ENCODE data around the gene PAN2. TPM values are rescaled to one million over a fixed set of nuclear protein-coding genes. Genes with fewer than 3 reads are reported as not detected.
A peak's percentile ranks its signal among the peaks of the same experiment; 100 is the strongest.

PAN2 gene
- total and polyA plus RNA-seq, 10 of the 15 experiments (the other 5 are each of a cell fraction or from before 2014, with no cell fraction given), result 14.4 to 61.8 (median 34.9) TPM

DNA sequence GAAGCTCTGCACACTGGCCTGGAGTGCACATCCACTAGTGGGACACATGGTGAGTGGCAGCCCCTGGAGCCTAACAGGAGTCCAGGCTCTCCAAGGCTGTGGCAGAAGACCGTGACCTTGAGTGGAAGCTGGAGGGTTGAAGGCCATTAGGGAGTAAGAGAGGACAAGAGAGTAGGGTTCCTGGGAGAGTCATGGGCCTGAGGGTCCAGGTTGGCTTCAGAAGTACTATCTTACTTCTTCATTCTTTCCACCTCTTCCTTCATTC is 5.3 kb upstream of the PAN2 start:
- TF ChIP-seq LARP7 (IDR thresholded peaks at IDR 0.05) (peak; percentile 29; the same call in 1 of the 2 replicates), MTA2 (IDR thresholded peaks at IDR 0.05; ENCODE audit: low read depth) (no peak), GATAD2B (conservative IDR thresholded peaks at IDR 0.05; ENCODE audit: low read depth) (no peak)
- TF ChIP-seq, protein P1, sequence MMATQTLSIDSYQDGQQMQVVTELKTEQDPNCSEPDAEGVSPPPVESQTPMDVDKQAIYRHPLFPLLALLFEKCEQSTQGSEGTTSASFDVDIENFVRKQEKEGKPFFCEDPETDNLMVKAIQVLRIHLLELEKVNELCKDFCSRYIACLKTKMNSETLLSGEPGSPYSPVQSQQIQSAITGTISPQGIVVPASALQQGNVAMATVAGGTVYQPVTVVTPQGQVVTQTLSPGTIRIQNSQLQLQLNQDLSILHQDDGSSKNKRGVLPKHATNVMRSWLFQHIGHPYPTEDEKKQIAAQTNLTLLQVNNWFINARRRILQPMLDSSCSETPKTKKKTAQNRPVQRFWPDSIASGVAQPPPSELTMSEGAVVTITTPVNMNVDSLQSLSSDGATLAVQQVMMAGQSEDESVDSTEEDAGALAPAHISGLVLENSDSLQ (IDR thresholded peaks at IDR 0.05), result peak; percentile 60
- TF ChIP-seq, protein P2, sequence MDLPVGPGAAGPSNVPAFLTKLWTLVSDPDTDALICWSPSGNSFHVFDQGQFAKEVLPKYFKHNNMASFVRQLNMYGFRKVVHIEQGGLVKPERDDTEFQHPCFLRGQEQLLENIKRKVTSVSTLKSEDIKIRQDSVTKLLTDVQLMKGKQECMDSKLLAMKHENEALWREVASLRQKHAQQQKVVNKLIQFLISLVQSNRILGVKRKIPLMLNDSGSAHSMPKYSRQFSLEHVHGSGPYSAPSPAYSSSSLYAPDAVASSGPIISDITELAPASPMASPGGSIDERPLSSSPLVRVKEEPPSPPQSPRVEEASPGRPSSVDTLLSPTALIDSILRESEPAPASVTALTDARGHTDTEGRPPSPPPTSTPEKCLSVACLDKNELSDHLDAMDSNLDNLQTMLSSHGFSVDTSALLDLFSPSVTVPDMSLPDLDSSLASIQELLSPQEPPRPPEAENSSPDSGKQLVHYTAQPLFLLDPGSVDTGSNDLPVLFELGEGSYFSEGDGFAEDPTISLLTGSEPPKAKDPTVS (IDR thresholded peaks at IDR 0.05; ENCODE audit: low read depth, low read length), result no peak
- FAIRE-seq (no peak), ATAC-seq (no peak), DNase-seq (ENCODE audit: low read depth, low spot score) (no peak)
- Histone ChIP-seq H3K9me3 (replicated peaks; ENCODE audit: control insufficient read depth, insufficient read depth, low read length) (no peaks in the 10 kb centered on the region), H2AFZ (ENCODE audit: control insufficient read depth, low read depth, low read length) (peak overlapping the region; percentile 72; the same call in 1 of the 2 replicates), H4K20me1 (ENCODE audit: control insufficient read depth, insufficient read depth) (no peaks in the 10 kb centered on the region), H3K27me3 (replicated peaks in 1 of 2; ENCODE audit: control insufficient read depth in 2 of 2, insufficient read depth in 2 of 2, low read length in 1 of 2) (no peaks in the 10 kb centered on the region), H3K36me3 (ENCODE audit: control insufficient read depth in 2 of 2, insufficient read depth in 2 of 2, low read length in 1 of 2) (peaks cover 5 to 18% of the 10 kb centered on the region in 2 experiments; a peak in 3 of 4 replicates), H3K9ac (ENCODE audit: control insufficient read depth, insufficient read depth, low read length) (peak overlapping the region; percentile 64), H3K27ac (ENCODE audit: control insufficient read depth, insufficient read depth) (peak overlapping the region; percentile 89), H3K4me1 (ENCODE audit: control insufficient read depth, insufficient read depth, low read length) (peaks cover 24% of the 10 kb centered on the region), H3K4me2 (ENCODE audit: control insufficient read depth, insufficient read depth) (peak overlapping the region; percentile 88), H3K4me3 (peak overlapping the region; percentile 40; the same call in 1 of the 2 replicates), H3K79me2 (ENCODE audit: control insufficient read depth, insufficient read depth, low read length) (peaks cover 1% of the 10 kb centered on the region; the same call in 1 of the 2 replicates)
- ChIA-PET CTCF (interaction anchor here (0.7 to 3.6 kb wide), 6 partner anchors 9 to 125 kb away, joined by 3 to 21 read pairs (median 4); partner anchors contain the start of genes ANKRD52, RNF41 and STAT2), RAD21 (ENCODE audit: unreplicated experiment) (interaction anchor here (1.4 to 4.6 kb wide), 3 partner anchors 20 to 125 kb away, joined by 8 to 47 read pairs (median 9); partner anchors contain the start of gene STAT2), POLR2A (interaction anchor here (0.6 to 11.4 kb wide), 7 partner anchors 21 to 182 kb away, joined by 3 to 140 read pairs (median 4); partner anchors contain the start of genes APOF, CNPY2, STAT2 and TIMELESS), SMC1A (ENCODE audit: uncharacterized antibody, unreplicated experiment) (interaction anchor here (0.6 to 2.9 kb wide), 5 partner anchors 20 to 322 kb away, joined by 3 to 28 read pairs (median 3); partner anchors contain the start of genes CNPY2 and STAT2)
- in situ Hi-C loops (cut with MboI) (no loop called here), intact Hi-C loops (cut with micrococcal nuclease; ENCODE audit: unreplicated experiment) (no loop called here)
- WGBS (ENCODE audit: insufficient coverage, insufficient replicate concordance, low lambda C conversion rate, missing lambda C conversion rate), result 94% methylated on average over 1 of the region's 1 CpG
- no TSS peak for BruUV-seq (replicated peaks)
